Ovary (tissue), 3 donors: ENCODE measurements around the gene NCK2.

Experiments used
- CTCF ChIP-seq, 3 donors: fragments of 450-650 bp in 2 of 3; fragments of 200-600 bp in 1 of 3; IDR thresholded peaks; one replicate each; pipeline versions ENCODE4 v1.5.1 to v1.8.0; 2016 to 2022; ENCODE audit warnings: antibody characterized with exemption in 3 of 3, mild to moderate bottlenecking in 1 of 3
- EP300 ChIP-seq: sonication (generic); formaldehyde crosslinking; IDR thresholded peaks from one replicate; pipeline ENCODE4 v1.6.1; 2017; ENCODE audit warnings: antibody characterized with exemption
- POLR2A ChIP-seq: fragments of 450-650 bp; IDR thresholded peaks from one replicate; pipeline ENCODE4 v1.6.1; 2017; ENCODE audit warnings: antibody characterized with exemption, mild to moderate bottlenecking, moderate library complexity
- donor health status: DM: no; HTN: no; CAD: no.

GRCh38 chr2:105808423-105809096 lies 63.8 kb downstream of the NCK2 start:
- no peak for TF ChIP-seq POLR2A
- TF ChIP-seq EP300, result no peak
- no peak for TF ChIP-seq CTCF (IDR thresholded peaks at IDR 0.05)
